ENCODE measurements around the gene CSTB.

The CSTB gene

DNA sequence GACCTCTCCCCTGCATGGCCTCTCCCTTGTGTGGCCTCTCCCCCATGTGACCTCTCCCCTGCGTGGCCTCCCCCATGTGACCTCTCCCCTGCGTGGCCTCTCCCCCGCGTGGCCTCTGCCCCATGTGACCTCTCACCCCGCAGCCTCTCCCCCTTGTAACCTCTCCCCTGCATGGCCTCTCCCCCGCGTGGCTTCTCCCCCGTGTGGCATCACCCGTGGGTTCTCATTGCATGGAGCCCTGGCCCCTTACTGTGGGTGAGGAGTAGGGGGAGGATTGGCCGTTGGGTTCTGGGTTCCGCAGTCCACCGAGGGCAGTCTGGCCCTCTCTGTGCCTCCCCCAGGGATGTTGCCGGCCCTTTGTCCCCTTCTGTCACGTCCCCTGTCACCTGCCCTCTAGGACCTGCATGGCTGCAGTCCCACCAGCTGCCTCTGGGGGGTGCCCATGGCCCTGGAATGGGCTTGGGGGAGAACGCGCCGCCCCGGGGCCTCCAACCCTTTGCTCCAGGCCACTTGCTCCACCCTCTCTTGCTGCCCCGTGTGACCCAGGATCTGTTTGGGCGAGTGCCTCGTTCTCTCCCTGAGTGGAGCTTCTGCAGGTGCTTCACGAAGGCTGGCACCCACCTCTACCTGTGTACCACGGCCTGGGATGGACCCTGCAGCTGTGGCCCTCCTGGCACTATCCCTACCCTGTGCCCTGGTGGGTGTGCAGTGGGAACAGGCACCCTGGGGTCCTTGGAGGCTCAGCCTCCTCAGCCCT, 34.6 kb upstream of the CSTB start:
- DNase-seq, result peak; percentile 78

GRCh38 chr21:43809853-43810504, 33.9 kb upstream of the CSTB start:
- DNase-seq, result no peak

DNA sequence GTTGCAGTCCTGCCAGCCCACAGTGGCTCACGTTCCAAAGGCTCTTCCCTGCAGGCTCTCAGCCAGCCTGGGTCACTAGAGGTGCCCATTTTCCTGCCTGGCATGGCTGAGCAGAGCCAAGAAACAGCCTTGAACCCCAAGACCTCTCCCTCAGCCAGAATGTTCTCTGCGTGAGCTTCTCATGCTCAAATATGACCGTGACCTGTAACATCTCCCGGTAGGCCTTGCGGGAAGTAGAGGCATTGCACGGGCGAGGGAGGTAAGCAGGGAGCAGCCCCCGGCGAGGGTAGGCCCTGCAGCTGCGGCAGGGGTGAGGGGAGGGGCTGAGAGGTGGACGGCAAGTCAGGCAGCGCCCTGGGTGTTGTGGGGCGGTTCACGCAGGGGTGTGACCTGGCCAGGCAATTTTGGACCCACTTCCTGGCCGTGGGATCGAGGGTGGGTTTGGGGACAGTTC, 33.3 kb upstream of the CSTB start:
- DNase-seq, result no peak

DNA sequence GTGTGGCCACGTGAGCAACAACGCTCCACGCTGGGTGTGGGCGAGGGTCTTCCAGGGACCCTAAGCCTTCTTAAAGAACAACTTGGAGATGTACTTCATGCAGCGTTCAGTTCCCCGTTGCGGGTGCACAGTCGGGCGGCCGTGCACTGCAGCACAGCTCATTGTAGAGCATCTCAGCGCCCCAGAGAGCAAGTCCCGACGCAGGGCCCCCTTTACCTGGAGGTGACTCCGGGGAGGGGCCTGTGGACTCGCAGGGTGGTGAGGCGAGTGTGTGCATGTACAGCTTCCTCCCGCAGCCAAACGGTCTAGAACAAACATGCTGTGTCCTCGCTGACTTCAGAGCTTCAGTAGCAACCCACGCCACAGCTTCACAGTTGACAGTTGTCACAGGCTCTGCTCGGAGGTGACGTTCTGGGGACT, 32.7 kb upstream of the CSTB start:
- DNase-seq, result no peak

DNA sequence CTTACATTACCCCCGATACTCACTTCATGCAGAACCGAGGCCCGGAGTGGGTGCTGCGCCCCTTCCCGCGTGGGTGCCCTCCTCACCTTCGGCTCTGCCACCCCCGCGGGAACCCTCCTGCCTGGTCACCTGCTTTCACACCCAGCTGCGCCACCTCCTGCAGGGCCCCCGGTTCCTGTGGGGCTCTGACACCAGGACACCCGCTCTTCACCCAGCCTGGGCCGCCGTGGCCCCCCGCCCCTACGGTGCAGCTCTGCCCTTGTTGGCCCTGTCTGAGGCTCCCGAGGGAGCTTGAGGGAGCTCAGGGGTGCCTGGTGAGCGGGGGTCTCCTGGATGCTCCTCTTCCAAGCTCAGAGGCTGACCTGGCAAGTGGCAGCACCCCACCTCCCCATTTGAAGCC, 32.3 kb upstream of the CSTB start:
- no peak for DNase-seq

DNA sequence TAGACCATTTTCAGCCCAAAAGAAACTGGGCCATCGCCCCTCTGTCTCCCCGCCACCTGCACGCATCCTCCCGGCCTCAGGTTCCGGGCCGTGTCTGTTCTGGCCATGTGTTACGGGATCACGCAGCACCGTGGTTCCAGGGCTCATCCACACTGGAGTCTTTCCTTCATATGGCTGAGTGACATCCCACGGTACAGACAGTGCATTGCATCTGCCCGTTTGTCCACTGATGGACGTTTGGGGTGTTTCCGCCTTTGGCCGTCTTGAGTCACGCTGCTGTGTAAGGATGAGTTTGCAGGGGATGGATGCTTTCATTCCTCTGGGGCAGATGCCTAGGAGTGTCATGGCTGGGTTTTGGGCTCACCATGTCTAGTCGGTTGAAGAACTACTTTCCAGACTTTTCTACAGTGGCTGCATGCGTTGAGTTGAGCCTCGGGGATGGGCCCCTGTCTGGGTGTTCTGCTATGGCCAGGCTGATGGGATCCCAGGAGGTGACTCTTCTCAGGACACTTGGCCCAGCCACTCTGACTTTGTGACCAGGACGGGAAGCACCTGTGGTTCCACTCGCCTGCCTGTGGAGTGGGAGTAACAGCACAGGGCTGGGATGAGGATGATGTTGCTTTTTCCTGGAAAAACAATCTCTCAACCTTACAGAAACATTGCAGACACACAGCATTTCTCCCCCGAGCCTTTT, 30.1 kb upstream of the CSTB start:
- DNase-seq, result no peak

GRCh38 chr21:43805275-43805800, 29.2 kb upstream of the CSTB start:
- no peak for DNase-seq

DNA sequence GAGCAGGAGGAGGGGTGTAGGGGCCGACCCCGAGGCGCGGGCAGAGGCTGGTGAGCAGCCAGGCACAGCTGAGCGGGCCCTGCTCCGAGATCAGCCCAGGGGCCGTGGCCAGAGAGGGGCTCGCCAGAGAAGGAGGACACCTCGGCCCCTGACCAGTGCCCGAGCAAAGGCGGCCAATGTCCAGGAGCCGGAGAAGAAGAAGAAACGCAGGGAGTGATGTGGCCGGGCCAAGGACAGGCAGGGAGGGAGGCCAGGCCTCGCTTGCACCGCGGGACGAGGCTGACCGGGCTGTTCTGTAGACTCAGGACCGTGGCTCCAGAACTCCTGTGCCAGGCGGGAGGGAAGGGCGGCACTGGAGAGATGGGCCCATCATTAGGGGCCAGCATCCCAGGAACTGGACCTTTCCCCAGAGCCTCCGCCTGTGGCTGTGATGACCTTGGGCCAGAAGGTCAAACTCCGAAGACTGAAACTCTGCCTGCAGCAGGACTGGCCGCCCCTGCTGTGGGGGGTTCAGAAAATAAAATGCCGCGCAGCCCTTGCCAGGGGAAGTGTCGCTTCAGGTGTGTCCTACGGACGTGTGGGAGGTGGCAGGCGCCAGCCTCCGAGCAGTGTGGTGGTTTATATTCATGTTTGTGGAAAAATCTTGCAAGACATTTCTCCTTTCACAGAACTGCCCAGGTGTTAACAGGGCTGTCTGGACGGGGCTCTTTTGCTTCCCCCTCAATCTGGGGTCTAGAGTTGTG, 27.6 kb upstream of the CSTB start:
- no peak for DNase-seq

GRCh38 chr21:43802713-43803313, 26.7 kb upstream of the CSTB start:
- no peak for DNase-seq

DNA sequence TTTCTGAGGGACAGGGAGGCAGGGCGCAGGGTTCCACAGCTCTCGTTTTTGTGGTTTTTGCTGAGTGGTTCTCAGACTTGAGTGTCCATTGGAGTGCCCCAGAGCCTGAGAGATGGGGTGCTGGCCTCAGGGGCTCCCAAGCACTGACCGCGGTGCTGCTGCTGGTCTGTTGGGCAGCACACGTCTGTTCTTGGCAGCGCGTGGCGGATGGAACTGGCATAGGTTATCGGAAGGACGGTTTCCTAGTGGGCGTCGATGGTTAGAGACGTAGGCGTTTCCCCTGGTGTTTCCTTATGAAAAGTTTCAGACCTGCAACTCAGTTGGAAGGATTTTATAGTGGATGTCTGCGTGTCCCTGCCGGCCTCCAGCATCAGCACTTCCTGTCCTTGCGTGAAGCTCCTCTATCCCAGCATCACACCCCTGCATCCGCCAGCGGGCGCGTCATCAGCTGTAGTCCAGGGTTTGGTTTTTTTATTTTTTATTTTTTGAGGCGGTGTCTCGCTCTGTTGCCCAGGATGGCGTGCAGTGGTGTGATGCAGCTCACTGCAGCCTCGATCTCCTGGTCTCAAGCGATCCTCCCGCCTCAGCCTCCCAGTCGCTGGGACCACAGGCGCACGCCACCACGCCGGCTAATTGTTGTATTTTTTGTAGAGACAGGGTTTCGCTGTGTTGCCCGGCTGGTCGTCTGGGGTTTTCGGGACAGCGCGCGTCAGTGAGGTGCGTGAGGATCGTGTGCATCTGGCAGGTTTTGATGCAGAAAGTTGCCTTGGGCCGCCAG, 25.1 kb upstream of the CSTB start:
- no peak for DNase-seq

GRCh38 chr21:43800566-43800965, 24.5 kb upstream of the CSTB start:
- DNase-seq, result no peak

GRCh38 chr21:43800124-43800523, 24.0 kb upstream of the CSTB start:
- no peak for DNase-seq

- no peak for DNase-seq
Observed at GRCh38 chr21:43799301-43799840, 23.3 kb upstream of the CSTB start.

DNA sequence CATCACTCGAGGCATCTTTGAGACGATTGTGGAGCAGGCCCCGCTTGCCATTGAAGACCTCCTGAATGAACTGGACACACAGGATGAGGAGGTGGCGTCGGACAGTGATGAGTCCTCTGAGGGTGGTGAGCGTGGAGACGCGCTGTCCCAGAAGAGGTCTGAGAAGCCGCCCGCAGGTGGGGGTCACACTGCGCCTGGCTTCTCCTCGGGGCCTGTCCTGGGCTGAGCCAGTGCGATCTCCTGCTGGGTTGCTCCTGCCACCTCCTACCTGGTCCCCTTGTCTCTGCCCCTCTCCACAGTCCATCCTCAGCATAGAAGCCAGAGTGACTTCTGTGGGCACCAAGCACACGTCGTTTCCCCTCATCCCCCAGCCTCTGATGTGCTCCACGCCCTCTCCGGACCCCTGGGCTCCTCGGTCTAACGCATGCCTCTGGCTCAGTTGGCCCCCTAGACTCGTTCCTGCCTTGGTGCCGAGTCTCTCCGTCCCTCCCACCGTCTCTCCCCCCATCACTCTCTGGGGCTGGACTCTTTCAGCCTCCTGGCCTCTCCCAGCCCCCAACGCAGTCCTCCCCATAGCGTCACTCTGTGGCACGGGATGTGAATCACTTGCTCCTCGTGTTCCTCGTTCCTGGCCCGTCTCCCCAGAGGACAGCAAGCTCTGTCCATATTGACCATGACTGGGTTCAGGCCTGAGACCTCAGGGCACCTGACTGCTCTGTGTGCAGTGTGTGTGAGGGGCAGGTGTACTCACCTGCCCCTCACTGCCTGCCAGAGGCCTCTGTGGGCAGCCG, 22.0 kb upstream of the CSTB start:
- DNase-seq, result no peak

GRCh38 chr21:43797415-43797814, 21.3 kb upstream of the CSTB start:
- no peak for DNase-seq

GRCh38 chr21:43794857-43795256, 18.7 kb upstream of the CSTB start:
- no peak for DNase-seq

- DNase-seq, result no peak
Observed at GRCh38 chr21:43794311-43794710, 18.2 kb upstream of the CSTB start.

- DNase-seq, result no peak
Observed at GRCh38 chr21:43793243-43793642, 17.1 kb upstream of the CSTB start.

- DNase-seq, result no peak
Observed at GRCh38 chr21:43792406-43792805, 16.3 kb upstream of the CSTB start.

DNA sequence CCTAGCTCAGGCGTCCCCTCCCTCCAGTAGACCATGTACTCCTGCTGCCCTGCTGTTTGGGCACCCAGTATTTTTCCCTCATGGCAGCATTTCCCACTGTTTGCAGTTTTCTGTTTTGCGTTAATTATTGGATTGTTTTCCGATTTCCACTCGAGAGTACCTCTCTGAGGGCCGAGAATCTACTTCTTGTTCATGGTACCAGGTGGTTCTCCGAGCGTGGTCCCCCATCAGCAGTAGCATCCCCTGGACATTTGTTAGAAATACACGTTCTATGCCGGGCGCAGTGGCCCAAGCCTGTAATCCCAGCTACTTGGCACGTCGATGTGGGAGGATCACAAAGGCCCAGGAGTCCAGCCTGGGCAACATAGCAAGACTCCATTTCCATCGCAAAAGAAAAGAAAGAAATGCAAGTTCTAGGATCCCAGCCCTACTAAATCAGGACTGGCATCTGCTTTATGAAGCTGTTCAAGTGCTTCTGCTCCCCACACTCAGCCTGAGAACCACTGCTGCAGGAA, 14.0 kb upstream of the CSTB start:
- DNase-seq, result no peak
